Loucy (cell line): ENCODE results near the gene ADAMTS20.

Experiments used
- CTCF ChIP-seq: fragments of 200-600 bp; sonication (generic); conservative IDR thresholded peaks from 2 replicates; pipeline ENCODE4 v1.5.1; 2014; ENCODE audit warnings: mild to moderate bottlenecking, antibody characterized with exemption, low read length
- EZH2phosphoT487 ChIP-seq: fragments of 200-600 bp; IDR thresholded peaks from 2 replicates; pipeline ENCODE4 v1.6.1; 2018; ENCODE audit warnings: antibody characterized with exemption, mild to moderate bottlenecking, moderate library complexity, borderline replicate concordance

GRCh38 chr12:43540470-43540869 is 11.5 kb downstream of the ADAMTS20 start:
- no peak for TF ChIP-seq CTCF
- TF ChIP-seq EZH2phosphoT487: no peak
